ENCODE data around the gene LSM14B. TPM values are rescaled to one million over a fixed set of nuclear protein-coding genes. Genes with fewer than 3 reads are reported as not detected.

LSM14B gene
- total RNA-seq: 10 to 100 TPM; 31.0 to 31.6 TPM

DNA sequence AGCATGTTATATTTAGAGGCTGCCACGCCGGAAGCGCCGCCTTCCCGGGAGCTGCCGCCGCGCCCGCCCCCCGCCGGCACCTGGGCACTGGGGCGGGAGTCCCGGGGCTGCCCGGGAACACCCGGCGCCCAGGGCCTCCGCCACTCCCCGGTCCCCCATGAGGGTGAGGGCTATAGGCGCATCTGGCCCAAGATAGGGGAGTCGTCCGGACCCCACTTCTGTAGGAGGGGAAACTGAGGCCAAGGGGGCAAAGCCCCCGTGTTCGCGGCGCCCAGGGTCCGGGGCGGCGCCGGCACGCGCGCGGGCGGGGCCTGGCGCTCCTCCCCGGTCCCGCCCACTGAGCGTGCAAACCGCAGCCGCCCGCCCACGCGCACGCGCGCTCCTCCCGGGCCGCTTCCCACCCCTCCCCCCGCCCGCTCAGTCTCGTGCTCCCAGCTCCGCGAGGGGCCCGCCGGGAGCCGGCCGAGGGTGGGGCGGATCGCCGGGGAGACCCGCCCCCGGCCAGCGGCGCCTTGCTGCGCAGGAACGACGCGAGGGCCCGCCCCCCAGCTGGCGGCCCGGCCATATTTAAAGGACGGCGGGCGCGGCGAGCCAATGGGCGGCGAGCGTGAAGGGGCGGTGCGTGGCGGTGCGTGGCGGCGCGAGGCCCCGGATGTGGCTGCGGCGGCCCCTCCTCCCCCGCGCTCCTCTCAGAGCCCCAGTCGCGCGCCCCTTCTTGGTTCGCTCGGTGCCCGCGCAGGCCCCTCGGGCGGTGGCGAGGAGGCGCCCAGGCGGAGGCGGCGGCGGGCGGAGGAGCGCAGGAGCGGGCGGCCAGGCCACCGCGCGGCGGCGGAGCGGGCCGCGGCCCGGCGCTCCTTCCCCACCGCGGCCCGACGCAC lies at the start of gene LSM14B:
LSM14B (plus strand) TSS at position 700 of the 878 bp plus-strand sequence. CDS start 192 bp downstream, outside the sequence.

DNA sequence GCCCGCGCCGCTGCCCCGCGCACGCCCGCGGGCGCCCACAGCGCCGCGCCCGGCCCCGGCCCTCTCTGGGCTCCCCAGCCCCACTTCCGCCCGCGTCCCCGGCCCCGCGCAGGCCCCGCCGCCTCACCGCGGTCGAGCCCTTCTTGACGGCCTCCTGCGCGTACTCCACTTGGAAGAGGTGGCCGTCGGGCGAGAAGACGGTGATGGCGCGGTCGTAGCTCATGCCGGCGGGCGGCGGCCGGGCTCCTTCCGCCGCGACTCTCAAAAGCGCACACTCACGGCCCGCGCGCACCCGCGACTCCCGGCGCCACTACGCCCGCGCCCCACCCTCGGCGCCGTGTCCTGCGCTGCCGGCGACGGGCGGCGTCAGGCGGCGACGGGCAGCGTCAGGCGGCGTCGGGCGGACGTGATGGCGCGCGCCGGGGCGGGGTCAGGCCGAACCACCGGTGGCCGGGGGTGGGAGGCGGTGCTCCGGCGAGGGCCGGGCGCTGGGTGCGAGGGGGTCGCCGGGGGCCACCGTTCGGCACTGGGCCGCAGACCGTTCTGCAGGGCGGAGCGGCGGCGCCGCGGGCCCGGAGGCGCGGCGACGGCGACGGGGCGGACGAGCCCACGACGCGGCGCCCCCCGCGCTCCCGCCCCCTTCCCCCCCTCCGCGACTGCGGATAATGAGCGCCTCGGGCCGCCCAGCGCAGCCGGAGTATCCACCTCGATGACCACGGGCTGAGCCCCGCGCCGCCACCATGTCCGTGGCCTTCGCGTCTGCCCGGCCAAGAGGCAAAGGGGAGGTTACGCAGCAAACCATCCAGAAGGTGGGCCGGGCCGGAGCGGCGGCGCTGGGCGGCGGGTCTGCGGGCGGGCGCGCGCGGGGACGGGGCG lies 21.0 kb downstream of the LSM14B start, which contains the start of the genes PSMA7 and SS18L1:
PSMA7 (minus strand) TSS at position 314 of the 876 bp plus-strand sequence; CDS start at position 223, 91 bp downstream.
SS18L1 (plus strand) TSS at position 689 of the 876 bp plus-strand sequence; CDS start at position 741, 52 bp downstream.

DNA sequence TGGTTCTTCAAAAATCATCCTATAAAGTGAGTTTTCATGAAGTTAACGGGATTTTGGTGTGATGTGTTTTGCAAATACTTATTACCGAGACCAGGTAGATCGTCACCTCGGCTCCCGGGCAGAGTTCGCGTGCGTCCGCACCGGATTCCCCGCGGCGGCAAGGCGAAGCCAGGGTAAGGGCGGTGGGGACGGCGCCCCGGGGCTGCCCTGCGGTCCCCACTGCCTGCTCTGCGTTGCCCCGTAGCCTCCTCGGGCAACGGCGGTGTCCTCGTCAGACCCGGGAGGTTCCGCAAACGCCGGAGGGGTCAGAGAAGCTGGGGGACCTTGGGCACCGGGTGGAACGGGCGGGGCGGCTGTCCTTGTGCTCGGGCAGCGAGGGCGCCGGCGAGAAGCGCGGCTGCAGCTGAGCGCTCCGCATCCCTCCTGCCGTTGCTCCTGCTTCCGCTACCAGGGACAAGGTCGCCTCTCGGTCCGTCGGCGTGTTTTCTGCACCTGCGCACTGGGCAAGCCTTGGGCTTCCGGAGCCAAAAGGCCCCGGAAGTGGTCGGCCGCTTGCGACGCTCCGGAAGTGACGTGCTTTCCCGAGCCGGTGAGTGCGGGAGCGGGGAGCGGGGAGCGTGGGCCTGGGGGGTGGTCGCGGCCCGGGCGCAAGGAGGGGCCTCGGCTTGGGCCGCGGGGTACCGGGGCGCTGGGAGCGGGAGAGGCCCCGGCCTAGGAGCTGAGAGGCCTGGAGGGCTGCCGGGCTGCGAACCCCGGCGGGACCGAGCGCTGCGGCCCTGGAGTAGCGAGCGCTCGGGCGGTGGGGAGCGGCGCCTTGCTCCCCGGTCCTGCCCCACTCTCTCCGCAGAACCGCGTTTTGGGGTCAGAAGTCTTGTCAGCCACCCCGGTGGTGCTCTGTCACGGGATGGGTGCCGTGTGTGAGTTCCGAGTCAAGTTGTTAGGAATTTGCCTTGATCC lies 60.5 kb downstream of the LSM14B start, which contains the start of gene MTG2:
MTG2 (plus strand) TSS at position 560 of the 957 bp plus-strand sequence. CDS start 10,393 bp downstream, outside the sequence.

Other genes with a start within 250 kb of the LSM14B start
- gene TAF4, start 56.6 kb upstream of the LSM14B start, total RNA-seq: 10 to 100 TPM in 1 of 2 donors, 1 to 10 TPM in 1; 5.2 to 11.3 TPM
- 100 to 1,000 TPM; 331 to 446 TPM for gene PSMA7, start 20.9 kb downstream of the LSM14B start, total RNA-seq
- gene SS18L1, start 21.3 kb downstream of the LSM14B start, total RNA-seq: 10 to 100 TPM; 14.3 to 15.8 TPM
- gene MTG2, start 60.6 kb downstream of the LSM14B start, total RNA-seq: 10 to 100 TPM; 16.5 to 26.6 TPM
- gene HRH3, start 97.8 kb downstream of the LSM14B start, total RNA-seq: not detected
- 10 to 100 TPM; 21.3 to 24.0 TPM for gene OSBPL2, start 116.0 kb downstream of the LSM14B start, total RNA-seq
- gene ADRM1, start 180.5 kb downstream of the LSM14B start, total RNA-seq: 100 to 1,000 TPM; 133 to 185 TPM
- gene LAMA5, start 244.8 kb downstream of the LSM14B start, total RNA-seq: 1 to 10 TPM; 2.0 to 2.8 TPM

Measured in melanocyte of skin (primary cell).